Central memory CD8-positive, alpha-beta T cell (primary cell): ENCODE data around the gene DCDC2B.

Source experiments
- ATAC-seq: fragments of 150-1000 bp; cut with Tn5 transposase; replicated peaks from 2 replicates; pipeline ENCODE4 v1.10.0; 2022; ENCODE audit warnings: mild to moderate bottlenecking, moderate FRiP score, moderate number of reproducible peaks; ENCODE audit not compliant: poor library complexity, severe bottlenecking; ENCODE audit errors: extremely low read depth
- DNase-seq, 2 donors: peaks; one replicate each; pipeline ENCODE4 v3.0.0; 2021; ENCODE audit warnings: low spot score in 2 of 2
- H3K27ac Mint-ChIP-seq: one replicate; pipeline ENCODE4 v1.8.0; 2022; ENCODE audit warnings: low read depth, mild to moderate bottlenecking, moderate library complexity, mixed read lengths
- H3K27me3 Mint-ChIP-seq: one replicate; pipeline ENCODE4 v1.8.0; 2022; ENCODE audit warnings: mixed read lengths
- H3K36me3 Mint-ChIP-seq: one replicate; pipeline ENCODE4 v1.8.0; 2022; ENCODE audit warnings: mild to moderate bottlenecking, moderate library complexity, mixed read lengths; ENCODE audit not compliant: insufficient read depth
- H3K4me1 Mint-ChIP-seq: one replicate; pipeline ENCODE4 v1.8.0; 2022; ENCODE audit warnings: mixed read lengths
- H3K4me3 Mint-ChIP-seq: one replicate; pipeline ENCODE4 v1.8.0; 2022; ENCODE audit warnings: mild to moderate bottlenecking, moderate library complexity, mixed read lengths
- H3K9me3 Mint-ChIP-seq: one replicate; pipeline ENCODE4 v1.8.0; 2022; ENCODE audit warnings: mixed read lengths

The DCDC2B gene

DNA sequence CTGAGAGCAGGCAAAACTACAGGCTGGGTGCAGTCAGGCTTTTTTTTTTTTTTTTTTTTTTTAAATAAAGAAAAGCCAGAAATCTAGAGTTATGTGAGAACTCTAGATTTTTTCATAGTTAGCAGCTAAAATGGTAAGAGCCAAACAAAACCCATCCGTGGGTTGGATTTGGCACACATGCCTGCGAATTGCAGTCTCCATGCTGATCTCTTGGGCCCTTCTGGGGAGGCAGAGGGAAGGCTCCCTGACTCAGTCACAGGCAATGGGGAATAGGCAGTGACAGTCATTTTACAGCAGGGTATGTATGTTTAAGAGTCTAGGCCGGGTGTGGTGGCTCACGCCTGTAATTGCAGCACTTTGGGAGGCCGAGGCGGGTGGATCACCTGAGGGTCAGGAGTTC, 26.8 kb upstream of the DCDC2B start:
- H3K27ac Mint-ChIP-seq = peak overlapping the region; percentile 58
- H3K4me1 Mint-ChIP-seq = peaks cover 55% of the 10 kb centered on the region
- H3K4me3 Mint-ChIP-seq = no peak overlapping the region
- peaks cover 46% of the 10 kb centered on the region for H3K36me3 Mint-ChIP-seq
- no peak for DNase-seq
- no peaks in the 10 kb centered on the region for H3K27me3 Mint-ChIP-seq
- no peaks in the 10 kb centered on the region for H3K9me3 Mint-ChIP-seq
- no peak for ATAC-seq

DNA sequence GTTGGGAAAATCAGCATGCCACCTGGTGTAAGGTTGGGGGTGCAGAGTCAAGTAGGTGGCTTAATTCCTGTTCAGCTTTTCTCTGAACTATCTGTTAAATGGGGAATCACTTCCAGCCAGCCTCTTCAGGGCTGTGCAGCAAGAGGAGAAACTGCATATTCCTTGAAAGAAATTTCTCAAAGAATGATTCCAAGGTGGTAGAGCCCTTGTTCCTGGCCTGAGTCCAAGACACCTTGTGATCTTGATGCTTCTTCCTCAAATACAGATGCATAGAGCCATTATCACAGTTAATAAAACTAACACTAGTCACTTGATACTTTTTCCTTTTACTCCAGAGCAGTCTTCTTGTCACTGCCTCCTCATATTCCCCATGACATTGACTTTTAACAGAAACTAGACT, 24.2 kb upstream of the DCDC2B start:
- DNase-seq (no peak), ATAC-seq (no peak)
- H3K4me1 Mint-ChIP-seq = peaks cover 51% of the 10 kb centered on the region
- peaks cover 51% of the 10 kb centered on the region for H3K36me3 Mint-ChIP-seq
- no peak overlapping the region for H3K27ac Mint-ChIP-seq
- H3K9me3 Mint-ChIP-seq = no peaks in the 10 kb centered on the region
- no peak overlapping the region for H3K4me3 Mint-ChIP-seq
- no peaks in the 10 kb centered on the region for H3K27me3 Mint-ChIP-seq

GRCh38 chr1:32186077-32186476, 22.8 kb upstream of the DCDC2B start:
- ATAC-seq (no peak), DNase-seq (no peak)
- Mint-ChIP-seq H3K27ac (no peak overlapping the region), H3K4me3 (no peak overlapping the region), H3K9me3 (no peaks in the 10 kb centered on the region), H3K27me3 (no peaks in the 10 kb centered on the region), H3K36me3 (peaks cover 57% of the 10 kb centered on the region), H3K4me1 (peaks cover 37% of the 10 kb centered on the region)

DNA sequence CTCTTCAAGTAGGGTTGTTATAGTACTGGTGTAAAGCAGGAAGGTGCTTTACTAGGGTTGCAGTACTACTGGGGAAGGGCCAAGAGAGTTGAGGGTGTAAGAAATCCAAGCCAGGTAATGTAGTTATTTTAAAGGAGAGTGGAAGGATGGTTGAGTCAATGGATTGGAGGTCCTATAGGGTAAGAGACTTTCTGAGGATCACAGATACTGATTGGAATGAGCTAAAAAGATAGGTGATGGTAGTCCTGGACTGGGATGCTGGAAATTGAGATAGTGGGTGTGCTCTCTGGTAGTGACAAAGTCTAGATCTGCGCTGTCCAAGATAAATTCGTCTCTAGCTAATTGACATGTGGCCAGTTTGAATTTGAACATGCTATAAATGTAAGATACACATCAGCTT, 22.4 kb upstream of the DCDC2B start:
- Mint-ChIP-seq H3K4me1 (peaks cover 33% of the 10 kb centered on the region), H3K4me3 (no peak overlapping the region), H3K36me3 (peaks cover 57% of the 10 kb centered on the region), H3K27me3 (no peaks in the 10 kb centered on the region), H3K9me3 (no peaks in the 10 kb centered on the region), H3K27ac (no peak overlapping the region)
- DNase-seq (no peak), ATAC-seq (no peak)

DNA sequence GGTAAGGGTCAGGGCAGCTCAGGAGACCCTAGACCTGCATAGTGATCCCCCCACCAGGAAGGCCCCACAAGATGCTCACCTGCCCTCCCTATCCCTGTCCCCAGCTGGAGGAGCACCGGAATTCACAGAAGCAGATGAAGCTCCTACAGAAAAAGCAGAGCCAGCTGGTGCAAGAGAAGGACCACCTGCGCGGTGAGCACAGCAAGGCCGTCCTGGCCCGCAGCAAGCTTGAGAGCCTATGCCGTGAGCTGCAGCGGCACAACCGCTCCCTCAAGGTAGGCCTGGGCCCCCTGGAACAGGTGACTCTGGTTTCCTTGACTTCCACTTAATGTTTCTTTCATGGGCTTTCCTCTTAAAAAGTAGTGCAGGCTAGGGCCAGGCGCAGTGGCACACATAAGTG, 21.0 kb upstream of the DCDC2B start:
- H3K9me3 Mint-ChIP-seq = no peaks in the 10 kb centered on the region
- DNase-seq = no peak
- no peak overlapping the region for H3K4me3 Mint-ChIP-seq
- no peak overlapping the region for H3K27ac Mint-ChIP-seq
- H3K4me1 Mint-ChIP-seq = peaks cover 30% of the 10 kb centered on the region
- H3K36me3 Mint-ChIP-seq = peaks cover 65% of the 10 kb centered on the region
- H3K27me3 Mint-ChIP-seq = no peaks in the 10 kb centered on the region
- no peak for ATAC-seq

- ATAC-seq = no peak
- H3K9me3 Mint-ChIP-seq = no peaks in the 10 kb centered on the region
- H3K4me3 Mint-ChIP-seq = no peak overlapping the region
- DNase-seq = no peak
- peaks cover 71% of the 10 kb centered on the region for H3K36me3 Mint-ChIP-seq
- no peak overlapping the region for H3K27ac Mint-ChIP-seq
- peaks cover 31% of the 10 kb centered on the region for H3K4me1 Mint-ChIP-seq
- no peaks in the 10 kb centered on the region for H3K27me3 Mint-ChIP-seq
These were observed 16.5 kb upstream of the DCDC2B start for GRCh38 chr1:32192220-32192948.

- Mint-ChIP-seq H3K36me3 (peaks cover 55% of the 10 kb centered on the region), H3K4me1 (peaks cover 34% of the 10 kb centered on the region), H3K9me3 (no peaks in the 10 kb centered on the region)
These were observed 13.9 kb upstream of the DCDC2B start for GRCh38 chr1:32194984-32195383.

DNA sequence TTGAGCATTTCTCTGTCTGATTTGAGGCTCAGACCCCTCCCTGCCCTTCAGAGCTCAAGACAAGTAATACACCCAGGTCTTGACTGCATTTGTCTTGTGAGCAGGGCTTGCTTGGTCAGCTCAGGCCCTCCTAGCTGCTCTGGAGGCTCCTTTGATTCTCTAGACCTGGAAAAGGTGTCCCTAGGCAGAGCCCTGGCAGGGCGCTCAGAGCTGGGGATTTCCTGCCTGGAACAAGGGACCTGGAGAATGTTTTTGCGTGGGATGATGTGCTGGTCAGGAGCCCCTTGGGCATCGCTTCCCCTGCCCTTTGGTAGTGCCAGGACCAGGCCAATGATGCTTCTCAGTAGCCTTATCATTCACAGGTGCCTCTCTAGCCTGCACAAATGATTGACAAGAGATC, 13.4 kb upstream of the DCDC2B start:
- ATAC-seq = no peak
- Mint-ChIP-seq H3K27ac (peak overlapping the region; percentile 41), H3K9me3 (no peaks in the 10 kb centered on the region), H3K36me3 (peaks cover 52% of the 10 kb centered on the region), H3K4me1 (peaks cover 39% of the 10 kb centered on the region), H3K4me3 (no peak overlapping the region), H3K27me3 (no peaks in the 10 kb centered on the region)
- DNase-seq = no peak

More at GRCh38 chr1:32194984-32195383, 13.9 kb upstream of the DCDC2B start:
- H3K27me3 Mint-ChIP-seq = no peaks in the 10 kb centered on the region
- ATAC-seq (no peak), DNase-seq (no peak)
- H3K4me3 Mint-ChIP-seq = no peak overlapping the region
- no peak overlapping the region for H3K27ac Mint-ChIP-seq

GRCh38 chr1:32195972-32196823, 12.7 kb upstream of the DCDC2B start:
- DNase-seq (no peak), ATAC-seq (peak; percentile 7)
- H3K4me3 Mint-ChIP-seq = peak overlapping the region; percentile 69
- peaks cover 43% of the 10 kb centered on the region for H3K4me1 Mint-ChIP-seq
- peaks cover 45% of the 10 kb centered on the region for H3K36me3 Mint-ChIP-seq
- H3K27ac Mint-ChIP-seq = peak overlapping the region; percentile 41
- H3K9me3 Mint-ChIP-seq = no peaks in the 10 kb centered on the region
- H3K27me3 Mint-ChIP-seq = no peaks in the 10 kb centered on the region

DNA sequence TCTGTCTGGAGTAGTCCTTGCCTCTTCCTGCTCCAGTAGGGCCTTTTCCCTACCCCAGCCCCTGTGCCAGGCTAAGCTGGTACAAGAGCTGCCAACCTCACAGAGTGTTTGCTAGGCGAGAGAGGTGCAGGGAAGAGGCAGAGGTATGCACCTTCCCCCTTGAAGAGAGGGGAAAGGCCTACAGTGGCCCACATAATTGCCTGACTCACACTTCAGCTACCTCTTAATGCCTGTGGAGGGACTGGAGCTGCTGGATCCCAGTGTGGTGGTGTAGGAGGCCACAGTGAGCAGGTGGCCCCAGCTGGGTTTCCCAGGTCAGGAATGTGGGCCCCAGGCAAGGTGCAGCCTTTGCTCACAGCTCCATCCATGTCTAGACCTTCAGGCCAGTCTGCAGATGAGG, 11.8 kb upstream of the DCDC2B start:
- DNase-seq = no peak
- H3K4me1 Mint-ChIP-seq = peaks cover 52% of the 10 kb centered on the region
- ATAC-seq = no peak
- no peaks in the 10 kb centered on the region for H3K9me3 Mint-ChIP-seq
- H3K36me3 Mint-ChIP-seq = peaks cover 36% of the 10 kb centered on the region
- H3K27ac Mint-ChIP-seq = peak overlapping the region; percentile 67
- no peaks in the 10 kb centered on the region for H3K27me3 Mint-ChIP-seq
- H3K4me3 Mint-ChIP-seq = no peak overlapping the region

- H3K27ac Mint-ChIP-seq = peak overlapping the region; percentile 67
- no peaks in the 10 kb centered on the region for H3K9me3 Mint-ChIP-seq
- peaks cover 30% of the 10 kb centered on the region for H3K36me3 Mint-ChIP-seq
- H3K4me1 Mint-ChIP-seq = peaks cover 57% of the 10 kb centered on the region
- ATAC-seq (no peak), DNase-seq (no peak)
- no peaks in the 10 kb centered on the region for H3K27me3 Mint-ChIP-seq
- no peak overlapping the region for H3K4me3 Mint-ChIP-seq
These were observed 11.1 kb upstream of the DCDC2B start for GRCh38 chr1:32197837-32198236.

- peak overlapping the region; percentile 50 for H3K27ac Mint-ChIP-seq
- H3K9me3 Mint-ChIP-seq = no peaks in the 10 kb centered on the region
- H3K4me3 Mint-ChIP-seq = peak overlapping the region; percentile 5
- H3K4me1 Mint-ChIP-seq = peaks cover 54% of the 10 kb centered on the region
- ATAC-seq = no peak
- no peaks in the 10 kb centered on the region for H3K27me3 Mint-ChIP-seq
- H3K36me3 Mint-ChIP-seq = peaks cover 33% of the 10 kb centered on the region
- DNase-seq = no peak
These were observed 10.4 kb upstream of the DCDC2B start for GRCh38 chr1:32198237-32199042.
